ENCODE data around the gene AGPAT1.

DNA sequence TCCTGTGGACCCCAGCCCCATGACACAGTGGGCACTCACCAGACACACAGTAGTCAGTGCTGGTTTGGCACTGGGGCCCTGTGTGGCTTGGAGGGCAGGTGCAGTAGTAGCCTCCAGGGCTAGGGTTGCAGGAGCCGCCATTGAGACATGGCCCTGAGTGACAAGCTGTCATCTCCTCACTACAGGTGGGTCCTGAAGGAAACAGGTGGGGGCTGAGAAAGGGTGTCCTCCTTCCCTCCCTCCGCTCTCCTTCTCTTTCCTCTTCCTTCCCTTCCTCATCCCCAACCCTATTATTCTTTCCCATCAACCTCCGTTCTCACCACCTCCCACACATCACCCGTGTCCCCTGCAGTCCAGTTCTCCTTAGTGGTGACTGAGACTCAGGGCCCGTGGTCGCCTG, 37.8 kb upstream of the AGPAT1 start:
- TF ChIP-seq, protein P1, sequence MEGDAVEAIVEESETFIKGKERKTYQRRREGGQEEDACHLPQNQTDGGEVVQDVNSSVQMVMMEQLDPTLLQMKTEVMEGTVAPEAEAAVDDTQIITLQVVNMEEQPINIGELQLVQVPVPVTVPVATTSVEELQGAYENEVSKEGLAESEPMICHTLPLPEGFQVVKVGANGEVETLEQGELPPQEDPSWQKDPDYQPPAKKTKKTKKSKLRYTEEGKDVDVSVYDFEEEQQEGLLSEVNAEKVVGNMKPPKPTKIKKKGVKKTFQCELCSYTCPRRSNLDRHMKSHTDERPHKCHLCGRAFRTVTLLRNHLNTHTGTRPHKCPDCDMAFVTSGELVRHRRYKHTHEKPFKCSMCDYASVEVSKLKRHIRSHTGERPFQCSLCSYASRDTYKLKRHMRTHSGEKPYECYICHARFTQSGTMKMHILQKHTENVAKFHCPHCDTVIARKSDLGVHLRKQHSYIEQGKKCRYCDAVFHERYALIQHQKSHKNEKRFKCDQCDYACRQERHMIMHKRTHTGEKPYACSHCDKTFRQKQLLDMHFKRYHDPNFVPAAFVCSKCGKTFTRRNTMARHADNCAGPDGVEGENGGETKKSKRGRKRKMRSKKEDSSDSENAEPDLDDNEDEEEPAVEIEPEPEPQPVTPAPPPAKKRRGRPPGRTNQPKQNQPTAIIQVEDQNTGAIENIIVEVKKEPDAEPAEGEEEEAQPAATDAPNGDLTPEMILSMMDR (IDR thresholded peaks at IDR 0.05) = no peak
- TF ChIP-seq, protein P2, sequence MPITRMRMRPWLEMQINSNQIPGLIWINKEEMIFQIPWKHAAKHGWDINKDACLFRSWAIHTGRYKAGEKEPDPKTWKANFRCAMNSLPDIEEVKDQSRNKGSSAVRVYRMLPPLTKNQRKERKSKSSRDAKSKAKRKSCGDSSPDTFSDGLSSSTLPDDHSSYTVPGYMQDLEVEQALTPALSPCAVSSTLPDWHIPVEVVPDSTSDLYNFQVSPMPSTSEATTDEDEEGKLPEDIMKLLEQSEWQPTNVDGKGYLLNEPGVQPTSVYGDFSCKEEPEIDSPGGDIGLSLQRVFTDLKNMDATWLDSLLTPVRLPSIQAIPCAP (CRISPR knock-in tag; IDR thresholded peaks at IDR 0.05) = no peak
- TF ChIP-seq NFYB (CRISPR knock-in tag; conservative IDR thresholded peaks at IDR 0.05; ENCODE audit: low read depth) = no peak
- TF ChIP-seq, protein P3, sequence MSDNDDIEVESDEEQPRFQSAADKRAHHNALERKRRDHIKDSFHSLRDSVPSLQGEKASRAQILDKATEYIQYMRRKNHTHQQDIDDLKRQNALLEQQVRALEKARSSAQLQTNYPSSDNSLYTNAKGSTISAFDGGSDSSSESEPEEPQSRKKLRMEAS (CRISPR knock-in tag; IDR thresholded peaks at IDR 0.05) = no peak

All from WTC11 (cell line).